Vagina (tissue), 2 donors: ENCODE data around the gene OMP. TPM values are rescaled to one million over a fixed set of nuclear protein-coding genes. Genes with fewer than 3 reads are reported as not detected.

Experiments
- DNase-seq, 2 donors: peaks; one replicate each; pipeline ENCODE4 v3.0.0-alpha.2; 2017; ENCODE audit errors: extremely low spot score in 2 of 2
- H3K27ac ChIP-seq: fragments of 200-600 bp; sonication (generic); one replicate; pipeline ENCODE4 v1.5.1; 2019
- H3K27me3 ChIP-seq: fragments of 200-600 bp; sonication (generic); one replicate; pipeline ENCODE4 v1.5.1; 2019
- H3K36me3 ChIP-seq, 2 donors: fragments of 200-600 bp; sonication (generic); one replicate each; pipeline ENCODE4 v1.5.1; 2017 to 2019
- H3K4me1 ChIP-seq: fragments of 200-600 bp; sonication (generic); one replicate; pipeline ENCODE4 v1.5.1; 2019
- H3K4me3 ChIP-seq, 2 donors: fragments of 200-600 bp; sonication (generic); 1 replicate in 1 of 2; 2 replicates in 1 of 2; pipeline ENCODE4 v1.5.1; 2016 to 2019
- H3K9me3 ChIP-seq: fragments of 200-600 bp; sonication (generic); one replicate; pipeline ENCODE4 v1.5.1; 2019
- CTCF ChIP-seq, 3 experiments: fragments of 450-650 bp in 2 of 3; fragments of 200-600 bp in 1 of 3; sonication (generic) in 1 of 3; IDR thresholded peaks; one replicate each; pipeline ENCODE4 v1.5.1; 2017 to 2019; ENCODE audit warnings: antibody characterized with exemption in 3 of 3, mild to moderate bottlenecking in 2 of 3, moderate library complexity in 2 of 3
- POLR2A ChIP-seq, 2 donors: fragments of 450-650 bp; IDR thresholded peaks; one replicate each; pipeline ENCODE4 v1.6.1; 2017; ENCODE audit warnings: antibody characterized with exemption in 2 of 2, mild to moderate bottlenecking in 2 of 2, moderate library complexity in 2 of 2
- POLR2AphosphoS5 ChIP-seq, 2 donors: sonication (generic); formaldehyde crosslinking; IDR thresholded peaks; one replicate each; pipeline ENCODE4 v1.9.0; 2017; ENCODE audit warnings: antibody characterized with exemption in 2 of 2, mild to moderate bottlenecking in 2 of 2, low read depth in 1 of 2; ENCODE audit not compliant: insufficient read depth in 1 of 2
- intact Hi-C: fragments of 100-400 bp; cut with DNase I; formaldehyde crosslinking; loops from one replicate; pipeline ENCODE4 v1.15.1; 2023
- total RNA-seq: library from RNA; depleted of rRNA; stranded (reverse); fragments of >200 nt; gene quantifications from one replicate; pipeline ENCODE4 v1.2.3, GENCODE V29; 2016

The OMP gene
- total RNA-seq, 1 donor from 2014 or later, result not detected

DNA sequence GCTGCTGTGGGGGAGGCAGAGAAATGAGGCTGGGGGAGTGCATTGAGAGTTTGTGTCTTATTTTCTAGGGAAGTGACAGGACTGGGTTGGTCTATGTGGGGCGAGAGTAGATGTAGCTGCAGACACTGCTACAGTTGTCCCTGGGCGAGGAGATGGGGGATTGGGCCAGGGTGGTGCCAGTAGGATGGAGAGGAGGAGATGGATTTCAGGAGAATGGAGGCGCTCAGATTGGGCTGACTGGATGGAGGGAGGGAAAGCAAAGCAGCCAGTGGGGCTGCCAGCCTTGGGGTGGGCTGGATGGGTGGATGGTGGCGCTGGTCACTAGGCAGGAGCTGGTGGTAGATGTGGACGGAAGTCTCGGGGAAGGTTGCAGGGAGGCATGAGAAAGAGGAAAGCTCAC lies 9.3 kb downstream of the OMP start:
- TF ChIP-seq CTCF (IDR thresholded peaks at IDR 0.05) (no peak), POLR2AphosphoS5 (IDR thresholded peaks at IDR 0.05; ENCODE audit: insufficient read depth in 1 of 2, low read depth in 1 of 2) (no peak), POLR2A (IDR thresholded peaks at IDR 0.05) (no peak)
- no peaks in the 10 kb centered on the region for H3K27me3 ChIP-seq
- no peaks in the 10 kb centered on the region for H3K36me3 ChIP-seq
- H3K9me3 ChIP-seq, result no peaks in the 10 kb centered on the region
- H3K27ac ChIP-seq, result no peak overlapping the region
- DNase-seq, result no peak
- no peak overlapping the region for H3K4me3 ChIP-seq
- peaks cover 12% of the 10 kb centered on the region for H3K4me1 ChIP-seq
- intact Hi-C loops, result no loop called here

DNA sequence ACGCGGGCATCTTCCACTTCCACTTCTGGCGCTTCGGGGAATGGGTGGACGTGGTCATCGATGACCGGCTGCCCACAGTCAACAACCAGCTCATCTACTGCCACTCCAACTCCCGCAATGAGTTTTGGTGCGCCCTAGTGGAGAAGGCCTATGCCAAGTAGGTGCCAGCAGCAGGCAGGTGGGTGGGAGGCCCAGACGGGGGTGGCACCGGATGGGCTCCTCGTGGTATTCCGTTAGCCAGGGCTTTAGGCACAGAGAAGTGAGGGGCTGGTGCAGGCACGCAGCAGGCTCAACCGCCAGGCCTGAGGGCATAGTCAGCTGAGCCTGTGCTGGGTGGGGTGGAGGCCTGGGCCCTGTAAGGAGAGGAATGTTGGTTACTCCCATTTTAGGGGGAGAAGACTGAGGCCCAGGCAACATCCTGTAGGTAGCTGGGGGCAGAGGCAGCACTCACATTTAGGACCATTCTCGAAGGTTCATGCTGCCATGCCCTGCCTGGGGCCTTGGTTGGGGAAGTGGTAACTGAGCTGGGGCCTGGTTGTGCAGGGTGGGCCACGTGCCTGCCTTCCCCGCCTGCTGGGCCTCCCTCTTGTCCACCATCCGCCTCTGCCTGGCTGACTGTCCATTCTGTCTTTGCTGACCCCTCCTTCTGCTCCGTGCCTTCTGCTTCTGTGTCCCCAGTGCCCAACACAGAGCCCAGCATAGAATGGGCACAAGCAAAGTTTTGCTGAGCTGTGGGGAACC lies 10.2 kb downstream of the OMP start:
- Histone ChIP-seq H3K4me3 (no peak overlapping the region), H3K9me3 (no peaks in the 10 kb centered on the region), H3K27ac (no peak overlapping the region), H3K4me1 (peaks cover 4% of the 10 kb centered on the region), H3K27me3 (no peaks in the 10 kb centered on the region), H3K36me3 (no peaks in the 10 kb centered on the region)
- TF ChIP-seq CTCF (IDR thresholded peaks at IDR 0.05) (no peak), POLR2AphosphoS5 (IDR thresholded peaks at IDR 0.05; ENCODE audit: insufficient read depth in 1 of 2, low read depth in 1 of 2) (no peak), POLR2A (IDR thresholded peaks at IDR 0.05) (no peak)
- DNase-seq, result no peak
- intact Hi-C loops, result no loop called here

- intact Hi-C loops, result no loop called here
- no peaks in the 10 kb centered on the region for H3K27me3 ChIP-seq
- DNase-seq, result no peak
- no peaks in the 10 kb centered on the region for H3K36me3 ChIP-seq
- no peaks in the 10 kb centered on the region for H3K4me1 ChIP-seq
- TF ChIP-seq CTCF (IDR thresholded peaks at IDR 0.05) (peak in 1 of 3 experiments; percentile 14), POLR2A (IDR thresholded peaks at IDR 0.05) (no peak)
- H3K9me3 ChIP-seq, result no peaks in the 10 kb centered on the region
- no peak overlapping the region for H3K27ac ChIP-seq
- no peak overlapping the region for H3K4me3 ChIP-seq
Observed at GRCh38 chr11:77113382-77114088, 10.9 kb downstream of the OMP start.

GRCh38 chr11:77114089-77114463 lies 11.4 kb downstream of the OMP start:
- intact Hi-C loops, result no loop called here
- TF ChIP-seq CTCF (IDR thresholded peaks at IDR 0.05), result no peak
- no peak for TF ChIP-seq POLR2AphosphoS5 (IDR thresholded peaks at IDR 0.05; ENCODE audit: insufficient read depth in 1 of 2, low read depth in 1 of 2)
- no peak for TF ChIP-seq POLR2A (IDR thresholded peaks at IDR 0.05)
- Histone ChIP-seq H3K9me3 (no peaks in the 10 kb centered on the region), H3K4me1 (no peaks in the 10 kb centered on the region), H3K27me3 (no peaks in the 10 kb centered on the region), H3K27ac (no peak overlapping the region), H3K4me3 (no peak overlapping the region), H3K36me3 (peaks cover 0 to 2% of the 10 kb centered on the region in 2 donors)
- DNase-seq, result no peak

- Histone ChIP-seq H3K27ac (no peak overlapping the region), H3K9me3 (no peaks in the 10 kb centered on the region), H3K4me1 (no peaks in the 10 kb centered on the region), H3K36me3 (peaks cover 0 to 4% of the 10 kb centered on the region in 2 donors), H3K27me3 (no peaks in the 10 kb centered on the region), H3K4me3 (no peak overlapping the region)
- intact Hi-C loops, result no loop called here
- no peak for TF ChIP-seq CTCF (IDR thresholded peaks at IDR 0.05)
- no peak for TF ChIP-seq POLR2AphosphoS5 (IDR thresholded peaks at IDR 0.05; ENCODE audit: insufficient read depth in 1 of 2, low read depth in 1 of 2)
- TF ChIP-seq POLR2A (IDR thresholded peaks at IDR 0.05), result no peak
- no peak for DNase-seq
Observed at GRCh38 chr11:77115181-77115611, 12.6 kb downstream of the OMP start.
